Activated CD8-positive, alpha-beta memory T cell treated with anti-CD3 and anti-CD28 coated beads, Interleukin-2, amount 10 ng/mL, durations not matched to agents 7 days and 5 days (primary cell): ENCODE results near the gene IFT80. TPM values are rescaled to one million over a fixed set of nuclear protein-coding genes. Genes with fewer than 3 reads are reported as not detected.
A peak's percentile ranks its signal among the peaks of the same experiment; 100 is the strongest.

Experiments
- ATAC-seq: fragments of 150-1000 bp; cut with Tn5 transposase; one replicate; pipeline ENCODE4 v1.10.0; 2021; ENCODE audit warnings: moderate library complexity
- CTCF ChIA-PET: fragments of 350-600 bp; sonication (Branson Sonifier 250); formaldehyde crosslinking; loops from one replicate; lab custom pipeline; 2021; ENCODE audit warnings: antibody characterized with exemption; lab: Charles Lee
- DNase-seq: peaks from one replicate; pipeline ENCODE4 v3.0.0-alpha.2; 2020
- H3K27ac Mint-ChIP-seq: one replicate; pipeline ENCODE4 v1.8.0; 2021; ENCODE audit warnings: mild to moderate bottlenecking, mixed read lengths
- H3K27me3 Mint-ChIP-seq: one replicate; pipeline ENCODE4 v1.8.0; 2021; ENCODE audit warnings: mixed read lengths
- H3K36me3 Mint-ChIP-seq: one replicate; pipeline ENCODE4 v1.8.0; 2021; ENCODE audit warnings: mild to moderate bottlenecking, mixed read lengths
- H3K4me1 Mint-ChIP-seq: one replicate; pipeline ENCODE4 v1.8.0; 2021; ENCODE audit warnings: mixed read lengths
- H3K4me3 Mint-ChIP-seq: one replicate; pipeline ENCODE4 v1.8.0; 2021; ENCODE audit warnings: mild to moderate bottlenecking, moderate library complexity, mixed read lengths
- H3K9me3 Mint-ChIP-seq: one replicate; pipeline ENCODE4 v1.8.0; 2022; ENCODE audit warnings: low read depth, mixed read lengths
- total RNA-seq, 2 experiments: library from RNA; stranded (reverse); gene quantifications; one replicate each; pipeline ENCODE4 v1.2.3, GENCODE V29; 2021

The IFT80 gene
- total RNA-seq, 2 experiments from 2014 or later: 25.4 to 26.3 TPM

GRCh38 chr3:160394009-160394392, 5.0 kb downstream of the IFT80 start:
- Mint-ChIP-seq H3K36me3 (peaks cover 6% of the 10 kb centered on the region), H3K4me3 (no peak overlapping the region), H3K27me3 (no peaks in the 10 kb centered on the region), H3K9me3 (no peaks in the 10 kb centered on the region), H3K4me1 (peaks cover 29% of the 10 kb centered on the region), H3K27ac (no peak overlapping the region)
- ATAC-seq (no peak), DNase-seq (no peak)
- CTCF ChIA-PET: no interaction called here

DNA sequence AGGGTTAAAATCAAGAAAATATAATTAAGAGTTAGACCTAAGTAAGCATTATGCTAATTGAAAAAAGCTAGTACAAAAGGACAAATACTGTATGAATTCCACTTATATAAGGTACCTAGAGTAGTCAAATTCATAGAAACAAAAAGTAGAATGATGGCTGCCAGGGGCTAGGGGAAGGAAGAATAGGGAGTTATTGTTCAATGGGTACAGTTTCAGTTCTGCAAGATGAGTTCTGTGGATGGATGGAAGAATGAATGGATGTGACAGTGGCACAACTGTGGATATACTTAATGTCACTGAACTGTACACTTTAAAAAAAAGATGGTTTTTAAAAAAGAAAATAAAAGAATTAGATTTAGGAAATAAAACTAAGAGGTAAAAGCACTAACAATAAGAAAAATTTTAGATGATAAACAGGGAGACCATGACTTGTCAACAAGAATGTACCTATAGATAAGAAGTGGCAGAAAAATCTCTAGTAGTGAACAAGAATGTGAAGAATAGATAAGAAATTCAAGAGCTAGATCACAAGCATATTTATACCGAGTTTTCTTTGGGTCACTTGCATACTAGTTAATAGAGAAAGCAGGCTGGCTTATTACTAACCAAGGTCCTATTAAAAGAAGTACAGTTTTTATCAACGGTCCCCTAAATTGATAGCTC, 5.5 kb downstream of the IFT80 start:
- no peak overlapping the region for H3K27ac Mint-ChIP-seq

GRCh38 chr3:160392798-160393197, 6.2 kb downstream of the IFT80 start:
- Mint-ChIP-seq H3K27ac (no peak overlapping the region), H3K4me3 (no peak overlapping the region), H3K36me3 (peaks cover 8% of the 10 kb centered on the region), H3K27me3 (no peaks in the 10 kb centered on the region), H3K9me3 (no peaks in the 10 kb centered on the region), H3K4me1 (peaks cover 18% of the 10 kb centered on the region)
- DNase-seq (no peak), ATAC-seq (no peak)
- CTCF ChIA-PET: no interaction called here

More for the DNA sequence above, 5.5 kb downstream of the IFT80 start:
- H3K4me3 Mint-ChIP-seq: no peak overlapping the region
- H3K9me3 Mint-ChIP-seq: no peaks in the 10 kb centered on the region
- peaks cover 25% of the 10 kb centered on the region for H3K4me1 Mint-ChIP-seq
- peaks cover 6% of the 10 kb centered on the region for H3K36me3 Mint-ChIP-seq
- no peaks in the 10 kb centered on the region for H3K27me3 Mint-ChIP-seq
- CTCF ChIA-PET: no interaction called here
- no peak for ATAC-seq
- no peak for DNase-seq

GRCh38 chr3:160390565-160391138, 8.4 kb downstream of the IFT80 start:
- Mint-ChIP-seq H3K9me3 (no peaks in the 10 kb centered on the region), H3K4me1 (peaks cover 5% of the 10 kb centered on the region), H3K4me3 (no peak overlapping the region), H3K36me3 (peaks cover 11% of the 10 kb centered on the region), H3K27ac (no peak overlapping the region), H3K27me3 (no peaks in the 10 kb centered on the region)
- DNase-seq (no peak), ATAC-seq (peak; percentile 23)
- CTCF ChIA-PET: no interaction called here

DNA sequence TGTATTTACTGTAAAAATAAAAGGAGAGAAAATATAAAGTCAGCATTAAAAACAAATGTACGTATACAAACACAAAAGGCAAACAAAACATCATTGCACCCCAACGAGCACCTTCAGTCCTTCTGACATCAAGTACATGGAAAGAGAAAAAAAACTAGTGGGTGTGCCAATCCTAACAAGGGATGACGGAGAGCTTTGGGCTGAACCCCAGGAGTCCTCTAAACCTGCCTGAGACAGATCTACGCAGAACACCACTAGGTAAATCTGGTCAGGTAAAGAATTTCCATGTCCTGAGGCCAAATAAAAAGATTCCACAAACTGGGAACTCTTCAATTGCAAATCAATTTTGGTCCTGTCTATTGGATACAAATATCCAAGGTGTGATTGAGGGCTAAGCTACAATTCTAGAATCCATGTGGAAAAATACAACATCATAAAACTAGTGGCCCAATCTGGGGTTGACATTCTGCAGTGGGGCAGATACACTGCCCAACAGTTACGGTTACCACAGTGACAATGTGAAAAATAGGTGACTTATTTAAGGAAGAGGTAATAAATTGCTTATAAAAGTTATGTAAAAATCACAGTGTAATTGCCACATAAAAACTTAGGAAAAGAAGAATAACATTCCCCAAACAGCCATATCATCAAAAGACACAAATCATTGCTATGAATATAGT, 14.2 kb downstream of the IFT80 start:
- no peaks in the 10 kb centered on the region for H3K27me3 Mint-ChIP-seq
- H3K27ac Mint-ChIP-seq: no peak overlapping the region
- H3K4me1 Mint-ChIP-seq: no peaks in the 10 kb centered on the region
- peaks cover 11% of the 10 kb centered on the region for H3K36me3 Mint-ChIP-seq
- ATAC-seq (no peak), DNase-seq (no peak)
- no peaks in the 10 kb centered on the region for H3K9me3 Mint-ChIP-seq
- H3K4me3 Mint-ChIP-seq: no peak overlapping the region
- CTCF ChIA-PET: no interaction called here

GRCh38 chr3:160381470-160381869, 17.6 kb downstream of the IFT80 start:
- DNase-seq: no peak
- no peaks in the 10 kb centered on the region for H3K9me3 Mint-ChIP-seq
- no peaks in the 10 kb centered on the region for H3K4me1 Mint-ChIP-seq
- no peak overlapping the region for H3K4me3 Mint-ChIP-seq
- ATAC-seq: no peak
- no peak overlapping the region for H3K27ac Mint-ChIP-seq
- H3K27me3 Mint-ChIP-seq: no peaks in the 10 kb centered on the region
- CTCF ChIA-PET: no interaction called here
- peaks cover 8% of the 10 kb centered on the region for H3K36me3 Mint-ChIP-seq

- DNase-seq: no peak
- H3K4me3 Mint-ChIP-seq: no peak overlapping the region
- no peak for ATAC-seq
- H3K27ac Mint-ChIP-seq: no peak overlapping the region
- CTCF ChIA-PET: no interaction called here
- H3K27me3 Mint-ChIP-seq: no peaks in the 10 kb centered on the region
- peaks cover 13% of the 10 kb centered on the region for H3K36me3 Mint-ChIP-seq
- H3K4me1 Mint-ChIP-seq: no peaks in the 10 kb centered on the region
- no peaks in the 10 kb centered on the region for H3K9me3 Mint-ChIP-seq
These were observed 19.3 kb downstream of the IFT80 start for GRCh38 chr3:160379628-160380214.

DNA sequence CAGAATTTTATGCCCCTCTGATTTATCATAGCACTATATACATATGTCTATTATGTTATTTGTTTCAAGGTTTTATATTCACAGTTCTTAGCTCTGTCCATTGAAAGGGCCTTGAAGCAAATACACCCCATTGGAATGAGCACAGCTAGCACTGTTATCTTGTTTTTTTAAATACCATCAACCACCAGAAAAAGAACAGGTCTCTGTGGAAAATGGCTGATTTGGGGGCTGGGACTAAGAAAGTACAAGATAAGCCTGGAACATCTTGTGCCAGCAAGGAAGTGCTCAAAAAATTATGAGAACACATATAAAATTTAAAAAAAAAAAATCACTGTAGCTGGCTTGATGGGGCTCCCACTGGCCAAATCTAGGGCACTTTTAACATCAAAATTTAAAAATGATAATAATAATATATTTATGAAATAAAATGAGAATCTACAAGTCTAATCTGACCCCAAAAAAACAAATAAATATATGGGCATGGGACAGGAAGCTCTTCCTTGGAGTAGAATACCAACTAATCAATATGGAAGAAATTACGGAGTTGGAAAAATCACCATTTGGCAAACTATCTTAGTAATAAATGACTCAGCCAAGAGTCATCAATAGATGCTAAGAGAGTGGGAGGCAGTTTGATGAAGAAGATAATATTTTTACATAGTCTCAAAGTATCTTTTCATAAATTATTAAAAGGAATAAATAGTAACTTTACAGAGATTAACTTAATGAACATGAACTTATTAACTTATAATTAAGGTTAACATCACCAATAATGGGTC, 20.5 kb downstream of the IFT80 start:
- H3K27me3 Mint-ChIP-seq: no peaks in the 10 kb centered on the region
- ATAC-seq: no peak
- no peak overlapping the region for H3K27ac Mint-ChIP-seq
- H3K4me3 Mint-ChIP-seq: no peak overlapping the region
- H3K4me1 Mint-ChIP-seq: no peaks in the 10 kb centered on the region
- peaks cover 24% of the 10 kb centered on the region for H3K36me3 Mint-ChIP-seq
- CTCF ChIA-PET: no interaction called here
- H3K9me3 Mint-ChIP-seq: no peaks in the 10 kb centered on the region
- DNase-seq: no peak

DNA sequence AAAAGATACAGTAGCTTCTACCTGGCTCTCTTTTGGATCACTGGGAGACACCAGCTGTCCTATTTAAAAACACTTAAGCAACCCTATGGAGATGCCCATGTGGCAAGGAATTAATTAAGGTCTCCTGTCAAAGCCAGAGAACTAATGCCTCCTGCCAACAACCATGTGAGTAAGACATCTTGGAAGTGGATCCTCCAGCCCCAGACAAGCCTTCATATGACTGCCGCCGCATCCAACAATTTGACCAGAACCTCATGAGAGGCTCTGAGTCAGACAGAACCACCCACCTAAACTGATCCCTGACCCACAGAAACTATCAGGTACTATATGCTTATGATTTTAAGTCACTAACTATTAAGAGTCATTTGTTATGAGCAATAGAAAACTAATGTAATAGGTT, 22.3 kb downstream of the IFT80 start:
- H3K27ac Mint-ChIP-seq: no peak overlapping the region

GRCh38 chr3:160374925-160375324, 24.1 kb downstream of the IFT80 start:
- CTCF ChIA-PET: no interaction called here
- no peaks in the 10 kb centered on the region for H3K4me1 Mint-ChIP-seq
- H3K36me3 Mint-ChIP-seq: peaks cover 31% of the 10 kb centered on the region
- DNase-seq (no peak), ATAC-seq (no peak)
- no peaks in the 10 kb centered on the region for H3K27me3 Mint-ChIP-seq
- H3K27ac Mint-ChIP-seq: no peak overlapping the region
- no peaks in the 10 kb centered on the region for H3K9me3 Mint-ChIP-seq
- no peak overlapping the region for H3K4me3 Mint-ChIP-seq

More for the DNA sequence above, 22.3 kb downstream of the IFT80 start:
- DNase-seq: no peak
- H3K4me1 Mint-ChIP-seq: no peaks in the 10 kb centered on the region
- CTCF ChIA-PET: no interaction called here
- peaks cover 29% of the 10 kb centered on the region for H3K36me3 Mint-ChIP-seq
- H3K4me3 Mint-ChIP-seq: no peak overlapping the region
- ATAC-seq: no peak
- no peaks in the 10 kb centered on the region for H3K9me3 Mint-ChIP-seq
- H3K27me3 Mint-ChIP-seq: no peaks in the 10 kb centered on the region

- Mint-ChIP-seq H3K27me3 (no peaks in the 10 kb centered on the region), H3K27ac (no peak overlapping the region), H3K36me3 (peaks cover 31% of the 10 kb centered on the region), H3K4me3 (no peak overlapping the region), H3K9me3 (no peaks in the 10 kb centered on the region), H3K4me1 (peaks cover 1% of the 10 kb centered on the region)
- DNase-seq (no peak), ATAC-seq (no peak)
- CTCF ChIA-PET: no interaction called here
These were observed 24.6 kb downstream of the IFT80 start for GRCh38 chr3:160374472-160374871.

GRCh38 chr3:160373655-160374054, 25.4 kb downstream of the IFT80 start:
- H3K4me3 Mint-ChIP-seq: no peak overlapping the region
- DNase-seq (no peak), ATAC-seq (no peak)
- peaks cover 31% of the 10 kb centered on the region for H3K36me3 Mint-ChIP-seq
- no peaks in the 10 kb centered on the region for H3K27me3 Mint-ChIP-seq
- peaks cover 3% of the 10 kb centered on the region for H3K4me1 Mint-ChIP-seq
- H3K9me3 Mint-ChIP-seq: no peaks in the 10 kb centered on the region
- H3K27ac Mint-ChIP-seq: no peak overlapping the region
- CTCF ChIA-PET: no interaction called here

DNA sequence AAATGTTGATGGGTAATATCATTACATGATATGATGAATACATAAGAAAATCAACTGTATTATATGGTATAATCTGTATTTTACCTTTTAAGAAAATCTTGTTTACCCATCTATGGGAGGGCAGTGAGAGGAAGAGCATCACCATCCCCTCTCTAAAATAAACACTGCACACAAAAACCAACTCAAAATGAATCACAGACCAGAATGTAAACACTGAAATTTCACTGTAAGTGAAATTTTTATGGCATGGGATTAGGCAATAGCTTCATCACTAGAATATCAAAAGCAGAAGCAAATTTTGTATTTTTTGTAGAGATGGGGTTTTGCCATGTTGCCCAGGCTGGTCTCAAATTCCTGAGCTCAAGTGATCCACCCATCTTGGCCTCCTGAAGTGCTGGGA, 26.2 kb downstream of the IFT80 start:
- no peaks in the 10 kb centered on the region for H3K9me3 Mint-ChIP-seq
- peaks cover 31% of the 10 kb centered on the region for H3K36me3 Mint-ChIP-seq
- H3K4me3 Mint-ChIP-seq: no peak overlapping the region
- H3K27me3 Mint-ChIP-seq: no peaks in the 10 kb centered on the region
- no peak for DNase-seq
- H3K4me1 Mint-ChIP-seq: peaks cover 3% of the 10 kb centered on the region
- no peak overlapping the region for H3K27ac Mint-ChIP-seq
- CTCF ChIA-PET: no interaction called here
- ATAC-seq: no peak
